Transverse colon (tissue), 4 donors: ENCODE data around the gene TP53TG3. TPM values are rescaled to one million over a fixed set of nuclear protein-coding genes. Genes with fewer than 3 reads are reported as not detected.
"Not testable (repeated sequence)": the region's sequence is repeated elsewhere in the genome, so short reads cannot be mapped to it uniquely, and the experiment has no call there.

Experiments
- DNase-seq: peaks from one replicate; pipeline ENCODE4 v3.0.0-alpha.2; 2019
- H3K27ac ChIP-seq, 4 donors: fragments of 200-600 bp; sonication (generic); 2 replicates each; pipeline ENCODE4 v1.5.1; 2016 to 2018; ENCODE audit warnings: inconsistent platforms in 4 of 4
- H3K27me3 ChIP-seq: fragments of 200-600 bp; sonication (generic); 2 replicates; pipeline ENCODE4 v1.5.1; 2017; ENCODE audit warnings: inconsistent platforms
- H3K36me3 ChIP-seq, 4 donors: fragments of 200-600 bp; sonication (generic); 2 replicates each; pipeline ENCODE4 v1.5.1; 2017 to 2019; ENCODE audit warnings: inconsistent platforms in 4 of 4
- H3K4me1 ChIP-seq, 4 donors: fragments of 200-600 bp; sonication (generic); 2 replicates each; pipeline ENCODE4 v1.5.1; 2017 to 2020; ENCODE audit warnings: inconsistent platforms in 4 of 4
- H3K4me3 ChIP-seq, 4 donors: fragments of 200-600 bp; sonication (generic); 1 replicate in 1 of 4; 2 replicates in 3 of 4; pipeline versions ENCODE4 v1.5.1 to v1.6.1; 2017 to 2019; ENCODE audit warnings: inconsistent platforms in 4 of 4
- H3K9me3 ChIP-seq, 2 donors: fragments of 200-600 bp; sonication (generic); 2 replicates each; pipeline ENCODE4 v1.5.1; 2017 to 2019; ENCODE audit warnings: inconsistent platforms in 2 of 2
- WGBS, 2 donors: methylation state at CpG; one replicate each; pipeline ENCODE4 v1.1.5; 2018; ENCODE audit warnings: low coverage in 1 of 2; 5-methylcytosine and 5-hydroxymethylcytosine counted together
- in situ Hi-C, 4 donors: fragments of 200-750 bp; cut with MboI; loops; one replicate each; pipeline versions ENCODE4 v1.15.0 to v1.15.1; 2017; ENCODE audit warnings: low sequenced_read_pairs in 3 of 4, low pct_ligation_motif_present in 1 of 4, low pct_unique_long_range_greater_than_20kb in 1 of 4
- intact Hi-C: fragments of 100-400 bp; cut with DNase I; formaldehyde crosslinking; loops from one replicate; pipeline ENCODE4 v1.15.1; 2023; ENCODE audit warnings: low total_unique reads
- total RNA-seq, 4 donors: library from RNA; depleted of rRNA; stranded (reverse); fragments of >200 nt; gene quantifications; one replicate each; pipeline ENCODE4 v1.1.0, GENCODE V29; 2016

The TP53TG3 gene
- total RNA-seq = not detected

DNA sequence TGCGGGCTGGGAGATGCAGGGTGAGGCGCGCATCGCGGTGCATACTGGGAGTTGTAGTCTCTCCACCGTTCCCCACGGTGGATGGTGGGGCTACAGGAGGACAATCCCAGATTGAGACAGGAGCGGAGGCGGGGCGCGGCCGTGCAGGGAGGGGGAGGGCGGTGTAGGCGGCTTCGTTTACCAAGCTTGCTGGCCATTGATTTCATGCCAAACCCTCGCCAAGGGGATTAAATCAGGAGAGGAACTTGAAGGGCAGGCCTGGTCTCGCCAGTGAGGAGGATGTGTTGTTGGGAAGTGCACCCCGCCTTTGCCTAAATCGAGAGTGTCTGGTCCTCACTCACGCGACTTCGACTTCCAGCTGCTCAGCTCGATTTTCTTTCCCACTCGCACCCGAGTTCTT lies at the start of gene TP53TG3:
Gene TP53TG3, minus strand, starts transcription at position 101 of the 400 bp plus-strand sequence. Its CDS starts 68 bp downstream, at position 33.
- DNase-seq, H3K27me3 ChIP-seq, H3K27ac ChIP-seq, H3K36me3 ChIP-seq, H3K9me3 ChIP-seq, intact Hi-C loops, in situ Hi-C loops, H3K4me1 ChIP-seq, H3K4me3 ChIP-seq: not testable (repeated sequence)
- no CpG with 5 or more reads among the region's 25 CpGs for WGBS, 2 donors

GRCh38 chr16:32650876-32651275 lies 25.1 kb downstream of the TP53TG3 start:
- DNase-seq, H3K4me1 ChIP-seq, H3K9me3 ChIP-seq, intact Hi-C loops, H3K27ac ChIP-seq, in situ Hi-C loops, H3K4me3 ChIP-seq, H3K36me3 ChIP-seq, H3K27me3 ChIP-seq: not testable (repeated sequence)
- WGBS, 2 donors = 85% methylated on average over 37 of the region's 49 CpGs; no CpG with 5 or more reads in 1 of the 2 donors

GRCh38 chr16:32647562-32647961 lies 28.4 kb downstream of the TP53TG3 start:
- H3K4me3 ChIP-seq, in situ Hi-C loops, H3K27ac ChIP-seq, intact Hi-C loops, H3K4me1 ChIP-seq, H3K9me3 ChIP-seq, H3K36me3 ChIP-seq, H3K27me3 ChIP-seq, DNase-seq: not testable (repeated sequence)
- WGBS, 2 donors = no CpG with 5 or more reads among the region's 1 CpG

GRCh38 chr16:32646780-32647179 lies 29.2 kb downstream of the TP53TG3 start:
- H3K36me3 ChIP-seq, DNase-seq, H3K4me1 ChIP-seq, H3K27ac ChIP-seq, H3K27me3 ChIP-seq, H3K4me3 ChIP-seq, in situ Hi-C loops, intact Hi-C loops, H3K9me3 ChIP-seq: not testable (repeated sequence)
- WGBS, 2 donors = 77% methylated on average over 2 of the region's 2 CpGs; no CpG with 5 or more reads in 1 of the 2 donors

GRCh38 chr16:32646177-32646576 lies 29.8 kb downstream of the TP53TG3 start:
- H3K27me3 ChIP-seq, H3K9me3 ChIP-seq, H3K4me1 ChIP-seq, H3K4me3 ChIP-seq, H3K27ac ChIP-seq, DNase-seq, intact Hi-C loops, in situ Hi-C loops, H3K36me3 ChIP-seq: not testable (repeated sequence)
- 20% methylated on average over 1 of the region's 2 CpGs; no CpG with 5 or more reads in 1 of the 2 donors for WGBS, 2 donors

DNA sequence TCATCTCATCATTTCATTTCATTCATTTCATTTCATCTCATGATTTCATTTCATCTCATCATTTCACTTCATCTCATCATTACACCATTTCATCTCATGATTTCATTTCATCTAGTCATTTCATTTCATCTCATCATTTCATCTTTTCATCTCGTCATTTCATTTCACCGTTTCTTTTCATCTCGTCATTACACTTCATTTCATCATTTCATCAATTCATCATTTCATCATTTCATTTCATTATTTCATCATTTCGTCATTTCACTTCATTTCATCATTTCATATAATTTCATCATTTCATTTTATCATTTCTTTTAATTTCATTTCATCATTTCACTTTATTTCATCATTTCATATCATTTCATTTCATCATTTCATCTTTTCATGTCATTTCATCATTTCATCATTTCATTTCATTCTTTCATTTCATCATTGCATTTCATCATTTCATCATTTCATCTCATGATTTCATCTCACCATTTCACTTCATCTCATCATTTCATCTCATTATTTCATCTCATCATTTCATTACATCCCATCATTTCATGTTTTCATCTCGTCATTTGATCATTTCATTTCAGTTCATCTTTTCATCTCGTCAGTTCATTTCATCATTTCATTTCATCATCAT lies 30.6 kb downstream of the TP53TG3 start:
- H3K4me3 ChIP-seq, DNase-seq, H3K36me3 ChIP-seq, in situ Hi-C loops, H3K27me3 ChIP-seq, intact Hi-C loops, H3K9me3 ChIP-seq, H3K4me1 ChIP-seq, H3K27ac ChIP-seq: not testable (repeated sequence)
- WGBS, 2 donors = 67 to 77% methylated on average over 6 of the region's 6 CpGs

DNA sequence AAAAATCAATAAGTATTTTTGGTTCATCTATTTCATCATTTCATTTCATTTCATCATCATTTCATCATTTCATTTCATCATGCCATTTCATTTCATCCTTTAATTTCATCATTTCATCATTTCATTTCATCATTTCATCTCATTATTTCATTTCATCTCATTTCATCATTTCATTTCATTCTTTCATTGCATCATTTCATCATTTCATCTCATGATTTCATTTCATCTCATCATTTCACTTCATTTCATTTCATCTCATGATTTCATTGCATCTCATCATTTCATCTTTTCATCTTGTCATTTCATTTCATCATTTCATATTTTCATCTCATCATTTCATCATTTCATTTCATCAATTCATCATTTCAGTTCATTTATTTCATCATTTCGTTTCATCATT lies 31.2 kb downstream of the TP53TG3 start:
- H3K9me3 ChIP-seq, DNase-seq, H3K27ac ChIP-seq, in situ Hi-C loops, H3K4me3 ChIP-seq, H3K4me1 ChIP-seq, H3K27me3 ChIP-seq, H3K36me3 ChIP-seq, intact Hi-C loops: not testable (repeated sequence)
- WGBS, 2 donors = 0 to 23% methylated on average over 1 of the region's 1 CpG

DNA sequence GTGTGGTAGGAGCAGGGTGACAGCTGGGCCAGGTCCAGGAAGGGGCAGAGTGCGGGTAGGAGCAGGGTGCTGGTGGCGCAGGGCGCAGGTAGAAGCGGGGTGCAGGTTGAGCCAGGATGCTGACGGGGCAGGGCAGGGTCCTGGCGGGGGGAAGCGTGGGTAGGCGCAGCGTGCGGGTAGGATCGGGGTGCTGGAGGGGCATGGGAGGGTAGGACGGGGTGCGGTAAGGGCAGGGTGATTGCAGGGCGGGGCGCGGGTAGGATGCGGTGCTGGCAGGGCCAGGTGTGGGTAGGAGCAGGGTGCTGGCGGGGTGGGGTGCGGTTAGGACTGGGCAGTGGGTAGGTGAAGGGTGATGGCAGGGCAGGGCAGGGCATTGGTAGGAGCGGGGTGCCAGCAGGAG lies 38.4 kb downstream of the TP53TG3 start:
- in situ Hi-C loops, H3K27me3 ChIP-seq, H3K9me3 ChIP-seq, H3K4me3 ChIP-seq, H3K4me1 ChIP-seq, intact Hi-C loops, H3K36me3 ChIP-seq, DNase-seq, H3K27ac ChIP-seq: not testable (repeated sequence)
- WGBS, 2 donors = no CpG with 5 or more reads among the region's 20 CpGs

- H3K4me3 ChIP-seq, H3K4me1 ChIP-seq, H3K9me3 ChIP-seq, in situ Hi-C loops, H3K36me3 ChIP-seq, intact Hi-C loops, H3K27ac ChIP-seq, DNase-seq, H3K27me3 ChIP-seq: not testable (repeated sequence)
- 93% methylated on average over 2 of the region's 8 CpGs; no CpG with 5 or more reads in 1 of the 2 donors for WGBS, 2 donors
These were observed 43.9 kb downstream of the TP53TG3 start for GRCh38 chr16:32632096-32632495.
